AG09309 (cell line): ENCODE measurements around the gene NPPC.
"Not testable (repeated sequence)": the region's sequence is repeated elsewhere in the genome, so short reads cannot be mapped to it uniquely, and the experiment has no call there.

Experiments used
- DNase-seq: peaks from one replicate; pipeline ENCODE4 v3.0.0-alpha.2; 2010; ENCODE audit warnings: low read depth
- H3K4me3 ChIP-seq: 2 replicates; pipeline ENCODE4 v1.5.1; 2011; ENCODE audit warnings: mild to moderate bottlenecking, low read depth, low read length, moderate library complexity; ENCODE audit not compliant: control insufficient read depth
- CTCF ChIP-seq: IDR thresholded peaks from 2 replicates; pipeline ENCODE4 v1.5.1; 2011; ENCODE audit warnings: mild to moderate bottlenecking, low read depth, low read length, inconsistent platforms; ENCODE audit not compliant: insufficient read depth, control insufficient read depth; ENCODE audit errors: missing control alignments

The NPPC gene

GRCh38 chr2:231911381-231911780, 14.8 kb downstream of the NPPC start:
- DNase-seq = no peak

GRCh38 chr2:231910771-231911170, 15.4 kb downstream of the NPPC start:
- TF ChIP-seq CTCF = no peak
- no peak for DNase-seq

More at GRCh38 chr2:231911381-231911780, 14.8 kb downstream of the NPPC start:
- H3K4me3 ChIP-seq = no peak overlapping the region
- no peak for TF ChIP-seq CTCF

GRCh38 chr2:231910161-231910560, 16.0 kb downstream of the NPPC start:
- H3K4me3 ChIP-seq, DNase-seq: not testable (repeated sequence)

More at GRCh38 chr2:231910771-231911170, 15.4 kb downstream of the NPPC start:
- no peak overlapping the region for H3K4me3 ChIP-seq

- no peak for TF ChIP-seq CTCF
- no peak for DNase-seq
- no peak overlapping the region for H3K4me3 ChIP-seq
These were observed 16.6 kb downstream of the NPPC start for GRCh38 chr2:231909631-231910030.

GRCh38 chr2:231908584-231908983, 17.6 kb downstream of the NPPC start:
- H3K4me3 ChIP-seq = no peak overlapping the region
- DNase-seq = no peak
- TF ChIP-seq CTCF = no peak

GRCh38 chr2:231907765-231908164, 18.4 kb downstream of the NPPC start:
- TF ChIP-seq CTCF = no peak
- DNase-seq = no peak
- H3K4me3 ChIP-seq = no peak overlapping the region

- no peak overlapping the region for H3K4me3 ChIP-seq
- no peak for DNase-seq
These were observed 21.2 kb downstream of the NPPC start for GRCh38 chr2:231905026-231905425.

More at GRCh38 chr2:231905026-231905425, 21.2 kb downstream of the NPPC start:
- TF ChIP-seq CTCF = no peak
